AG20443 (cell line): ENCODE results near the gene RYR2.
"Not testable (repeated sequence)": the region's sequence is repeated elsewhere in the genome, so short reads cannot be mapped to it uniquely, and the experiment has no call there.

ENCODE experiments used
- DNase-seq: peaks from one replicate; pipeline ENCODE4 v3.0.0; 2012; ENCODE audit warnings: low spot score, mixed read lengths

The RYR2 gene

DNA sequence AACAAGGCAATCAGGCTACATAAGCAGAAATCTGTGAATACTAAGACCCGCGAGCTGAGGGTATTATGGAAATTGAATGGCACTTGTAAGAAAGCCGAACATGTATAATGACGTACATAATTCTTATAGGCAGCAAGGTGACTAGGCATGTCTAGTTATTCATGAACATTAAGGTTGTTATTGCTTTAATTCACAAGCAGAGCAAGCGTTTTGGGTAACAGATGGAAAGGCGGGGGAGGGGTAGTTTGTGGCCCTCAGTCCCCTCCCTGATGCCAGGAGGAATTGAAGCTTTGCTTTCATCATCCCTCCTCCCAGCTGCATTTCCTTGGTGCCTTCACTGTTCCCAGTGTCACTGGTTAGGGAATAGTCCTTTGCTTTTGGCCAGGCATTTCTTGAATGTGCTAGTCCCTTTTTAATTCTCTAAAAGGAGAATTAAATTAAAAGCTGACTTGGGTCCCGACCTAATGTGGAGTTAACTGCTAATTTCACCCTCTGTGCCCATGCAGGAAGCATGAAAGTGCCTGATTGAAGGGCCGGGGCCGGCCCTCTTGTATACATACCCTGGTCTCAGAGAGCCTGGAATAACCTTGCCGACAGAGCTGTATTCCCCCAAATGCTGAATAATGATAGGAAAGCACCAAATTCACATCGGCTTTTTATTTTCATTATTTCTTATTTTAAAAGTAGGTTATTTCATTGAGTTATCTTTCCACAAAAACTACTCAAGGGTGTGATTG lies 42.5 kb downstream of the RYR2 start:
- no peak for DNase-seq

DNA sequence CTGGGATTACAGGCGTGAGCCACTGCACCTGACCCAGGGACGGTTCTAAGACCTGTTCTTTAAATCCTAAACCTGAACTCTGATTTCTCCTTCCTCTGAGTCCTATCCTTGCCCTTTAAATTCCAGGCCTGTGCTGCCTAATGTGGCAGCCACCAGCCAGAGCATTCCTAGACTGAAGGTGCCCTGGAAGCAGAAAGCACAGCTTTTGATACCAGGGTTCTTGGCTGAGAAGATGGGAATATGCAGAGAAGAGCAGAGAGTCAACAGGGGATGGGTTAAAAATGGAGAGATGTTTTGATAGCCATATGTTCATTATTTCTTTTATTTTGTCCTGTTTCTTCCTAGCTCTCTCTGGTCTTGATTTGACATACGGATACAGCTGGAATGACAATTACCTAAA lies 49.7 kb downstream of the RYR2 start:
- no peak for DNase-seq

DNA sequence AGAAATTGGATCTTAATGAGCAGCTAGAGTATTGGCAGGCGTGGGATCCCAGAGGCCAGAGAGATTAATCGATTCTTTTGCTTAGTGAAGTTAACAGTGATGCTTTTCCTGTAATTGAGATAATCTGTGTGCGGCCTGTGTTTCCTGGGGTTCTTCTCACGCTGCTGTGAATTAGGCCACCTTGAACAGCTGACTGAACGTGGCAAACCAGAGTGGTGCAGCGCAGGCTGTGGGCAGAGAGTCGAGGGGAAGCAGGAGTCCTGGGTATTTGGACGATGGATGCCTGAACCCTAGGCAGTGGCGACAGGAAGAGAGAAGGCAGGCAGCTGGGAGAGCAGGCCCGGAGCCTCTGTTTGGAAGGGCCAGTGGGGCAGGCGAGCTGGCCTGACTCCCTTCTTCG lies 51.7 kb downstream of the RYR2 start:
- no peak for DNase-seq

- DNase-seq = no peak
These were observed 56.6 kb downstream of the RYR2 start for GRCh38 chr1:237098541-237098940.

- no peak for DNase-seq
These were observed 61.0 kb downstream of the RYR2 start for GRCh38 chr1:237103021-237103420.

- DNase-seq = no peak
These were observed 62.1 kb downstream of the RYR2 start for GRCh38 chr1:237104096-237104495.

GRCh38 chr1:237105826-237106225 lies 63.8 kb downstream of the RYR2 start:
- DNase-seq = no peak

DNA sequence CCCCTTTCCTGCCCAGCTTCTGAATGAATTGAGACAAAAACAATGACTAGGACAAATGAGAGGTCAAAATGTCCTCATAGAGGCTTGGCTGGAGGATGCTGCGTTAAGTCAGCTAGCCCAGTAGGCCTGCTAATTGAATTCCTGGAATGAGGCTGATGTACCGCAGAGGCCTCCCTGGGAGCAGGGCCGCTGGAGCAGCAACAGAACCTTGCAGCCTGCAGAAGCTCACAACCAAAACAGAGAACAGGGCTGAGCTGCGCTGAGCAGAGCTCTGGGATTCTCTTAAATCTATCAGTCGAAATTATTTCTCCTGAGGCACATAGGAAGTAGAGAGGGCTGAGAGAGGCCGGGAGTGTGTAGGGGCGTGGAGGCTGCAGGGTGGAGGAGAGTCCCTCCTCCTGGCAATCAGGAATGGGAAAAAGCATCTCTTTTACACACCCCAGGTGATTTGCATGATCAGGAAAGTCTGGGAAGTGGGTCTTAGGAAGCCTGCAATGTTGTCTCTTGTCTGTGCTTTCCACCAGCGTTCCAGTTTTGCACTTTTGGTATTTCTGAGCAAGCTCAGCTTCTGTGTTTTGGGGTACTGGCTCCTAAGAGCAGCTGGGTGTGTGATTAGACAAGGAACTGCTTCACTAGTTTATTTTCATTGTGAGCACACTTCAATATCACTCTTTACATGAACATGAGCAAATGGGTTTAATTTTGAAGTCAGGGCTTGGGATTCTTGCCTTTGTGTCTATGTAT lies 66.5 kb downstream of the RYR2 start:
- DNase-seq = no peak

GRCh38 chr1:237111807-237112206 lies 69.8 kb downstream of the RYR2 start:
- no peak for DNase-seq

DNA sequence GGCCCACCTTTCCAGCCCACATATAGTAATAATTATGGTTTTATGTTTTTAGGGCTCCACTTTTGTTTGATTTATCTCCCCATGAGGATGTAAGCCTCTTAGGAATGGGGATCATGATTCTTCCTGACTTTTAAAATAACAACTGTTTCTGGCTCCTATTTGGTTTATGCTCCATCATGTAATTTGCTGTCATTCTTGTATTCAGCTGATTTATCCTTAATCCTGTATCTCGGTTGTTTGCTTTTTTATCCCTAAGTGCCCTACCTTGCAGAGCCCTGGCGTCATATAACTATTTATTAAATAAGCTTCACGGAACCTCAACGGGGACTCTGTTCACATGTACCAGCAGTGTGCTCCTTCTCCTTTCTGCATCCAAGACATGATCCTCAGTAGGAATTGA lies 70.7 kb downstream of the RYR2 start:
- DNase-seq = no peak

- no peak for DNase-seq
These were observed 73.1 kb downstream of the RYR2 start for GRCh38 chr1:237115035-237115434.

- no peak for DNase-seq
These were observed 77.1 kb downstream of the RYR2 start for GRCh38 chr1:237119091-237119490.

DNA sequence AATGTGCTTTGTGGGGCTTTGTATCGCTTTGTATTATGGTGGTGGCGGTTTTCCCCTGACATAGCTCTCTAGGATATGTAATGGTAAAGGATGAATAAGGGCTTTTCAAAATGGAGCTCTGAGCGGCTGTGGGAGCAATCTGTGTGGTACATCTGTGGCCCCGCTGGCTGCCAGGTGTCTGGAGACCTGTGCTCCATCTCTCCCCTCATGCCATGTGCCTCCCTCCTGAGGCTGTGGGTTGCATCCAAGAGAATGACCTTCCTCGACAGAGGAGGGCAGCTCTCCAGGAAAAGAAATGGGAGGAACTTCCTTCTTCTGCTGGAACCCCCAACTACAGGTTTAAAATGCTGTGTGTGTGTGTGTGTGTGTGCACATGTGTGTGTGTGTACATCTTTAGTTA lies 78.7 kb downstream of the RYR2 start:
- DNase-seq = no peak

- no peak for DNase-seq
These were observed 83.0 kb downstream of the RYR2 start for GRCh38 chr1:237124856-237125462.

DNA sequence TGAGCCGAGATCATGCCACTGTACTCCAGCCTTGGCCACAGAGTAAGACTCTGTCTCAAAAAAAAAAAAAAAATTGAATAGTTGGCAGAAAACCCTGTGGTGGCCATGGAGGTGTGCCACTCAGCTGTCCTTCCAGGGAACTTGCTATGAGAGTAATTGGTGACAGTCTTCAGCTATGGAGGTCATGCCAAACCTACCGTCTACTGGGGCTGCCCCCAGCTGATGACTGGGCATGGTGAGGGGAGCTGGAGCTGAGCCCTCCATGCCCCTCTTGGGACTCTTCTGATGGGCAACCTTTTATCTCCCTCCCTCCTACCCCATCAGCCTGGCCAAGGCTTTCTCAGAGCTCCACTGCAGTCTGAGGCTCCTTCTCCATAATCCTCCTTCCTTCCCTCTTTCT lies 84.2 kb downstream of the RYR2 start:
- no peak for DNase-seq

- not testable (repeated sequence) for DNase-seq
These were observed 85.3 kb downstream of the RYR2 start for GRCh38 chr1:237127301-237127700.

GRCh38 chr1:237133921-237134320 lies 91.9 kb downstream of the RYR2 start:
- DNase-seq = no peak

- no peak for DNase-seq
These were observed 92.9 kb downstream of the RYR2 start for GRCh38 chr1:237134929-237135328.

DNA sequence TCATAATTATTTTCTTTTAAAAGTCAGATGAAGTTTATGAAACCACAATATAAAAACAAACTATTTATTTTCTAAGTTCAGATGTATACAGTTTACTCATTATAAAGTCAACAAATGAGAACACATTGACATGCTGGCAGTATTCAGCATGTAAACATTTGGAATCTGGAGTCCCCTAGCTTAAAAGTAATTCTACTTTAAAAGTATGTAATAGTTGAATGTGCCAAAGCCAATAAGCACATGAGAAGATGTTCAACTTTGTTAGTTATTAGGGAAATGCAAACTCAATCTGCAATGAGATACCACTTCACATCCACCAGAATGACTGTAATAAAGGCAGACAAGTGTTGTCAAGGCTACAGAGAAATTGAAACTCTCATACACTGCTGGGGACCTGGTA lies 96.6 kb downstream of the RYR2 start:
- DNase-seq = no peak

- no peak for DNase-seq
These were observed 97.7 kb downstream of the RYR2 start for GRCh38 chr1:237139732-237140131.

GRCh38 chr1:237140986-237141385 lies 99.0 kb downstream of the RYR2 start:
- DNase-seq = no peak

DNA sequence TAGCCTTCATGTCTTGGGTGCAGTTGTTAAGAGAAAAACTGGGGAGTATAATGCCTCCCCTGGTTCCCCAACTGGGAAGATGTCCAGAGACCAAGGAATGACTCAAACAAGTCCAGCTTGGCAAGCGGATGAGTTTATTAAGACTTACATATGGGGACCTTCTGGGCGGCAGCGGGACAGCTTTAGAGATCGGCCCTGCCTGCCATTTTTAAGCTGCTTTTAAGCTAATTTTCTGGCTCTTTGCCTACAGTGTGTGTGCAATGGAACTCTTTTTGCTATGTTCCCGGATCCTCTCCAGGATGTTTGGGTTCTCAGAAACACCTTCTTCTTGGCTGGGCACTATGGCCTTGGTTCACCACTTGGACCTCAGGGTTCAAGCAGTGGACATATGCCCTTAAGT lies 99.5 kb downstream of the RYR2 start:
- no peak for DNase-seq

- no peak for DNase-seq
These were observed 103.6 kb downstream of the RYR2 start for GRCh38 chr1:237145379-237146135.
